Peyer's patch (tissue), 4 donors: ENCODE data around the gene IQSEC3.

Experiments
- POLR2A ChIP-seq, 2 donors: fragments of 450-650 bp; IDR thresholded peaks; one replicate each; pipeline ENCODE4 v1.5.1; 2017; ENCODE audit warnings: antibody characterized with exemption in 2 of 2, mild to moderate bottlenecking in 2 of 2, moderate library complexity in 2 of 2
- TF ChIP-seq, protein P1 (sequence below), 6 experiments: fragments of 450-650 bp in 4 of 6; fragments of 200-600 bp in 2 of 6; sonication (generic) in 1 of 6; IDR thresholded peaks; one replicate each; pipeline ENCODE4 v1.5.1; 2017 to 2019; ENCODE audit warnings: antibody characterized with exemption in 6 of 6, mild to moderate bottlenecking in 3 of 6, moderate library complexity in 1 of 6

DNA sequence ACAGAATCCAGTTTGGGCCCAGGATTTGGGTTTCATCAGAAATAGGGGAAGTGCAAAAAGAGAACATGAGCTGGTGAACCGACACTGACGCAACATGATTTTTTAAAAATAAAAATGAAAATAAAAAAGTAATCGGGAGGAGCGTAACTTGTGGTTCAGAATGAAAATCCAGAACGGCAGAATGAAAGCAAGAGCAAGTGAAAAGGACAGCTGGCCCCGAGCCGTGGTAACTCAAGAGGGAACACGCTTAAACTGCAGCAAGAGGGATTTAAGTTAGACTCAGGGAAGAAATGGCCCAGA, 145.8 kb downstream of the IQSEC3 start:
- TF ChIP-seq, protein P1, sequence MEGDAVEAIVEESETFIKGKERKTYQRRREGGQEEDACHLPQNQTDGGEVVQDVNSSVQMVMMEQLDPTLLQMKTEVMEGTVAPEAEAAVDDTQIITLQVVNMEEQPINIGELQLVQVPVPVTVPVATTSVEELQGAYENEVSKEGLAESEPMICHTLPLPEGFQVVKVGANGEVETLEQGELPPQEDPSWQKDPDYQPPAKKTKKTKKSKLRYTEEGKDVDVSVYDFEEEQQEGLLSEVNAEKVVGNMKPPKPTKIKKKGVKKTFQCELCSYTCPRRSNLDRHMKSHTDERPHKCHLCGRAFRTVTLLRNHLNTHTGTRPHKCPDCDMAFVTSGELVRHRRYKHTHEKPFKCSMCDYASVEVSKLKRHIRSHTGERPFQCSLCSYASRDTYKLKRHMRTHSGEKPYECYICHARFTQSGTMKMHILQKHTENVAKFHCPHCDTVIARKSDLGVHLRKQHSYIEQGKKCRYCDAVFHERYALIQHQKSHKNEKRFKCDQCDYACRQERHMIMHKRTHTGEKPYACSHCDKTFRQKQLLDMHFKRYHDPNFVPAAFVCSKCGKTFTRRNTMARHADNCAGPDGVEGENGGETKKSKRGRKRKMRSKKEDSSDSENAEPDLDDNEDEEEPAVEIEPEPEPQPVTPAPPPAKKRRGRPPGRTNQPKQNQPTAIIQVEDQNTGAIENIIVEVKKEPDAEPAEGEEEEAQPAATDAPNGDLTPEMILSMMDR (IDR thresholded peaks at IDR 0.05) = no peak
- no peak for TF ChIP-seq POLR2A (IDR thresholded peaks at IDR 0.05)
